Measurements from ENCODE around the gene SLC7A6. TPM values are rescaled to one million over a fixed set of nuclear protein-coding genes. Genes with fewer than 3 reads are reported as not detected.
A peak's percentile ranks its signal among the peaks of the same experiment; 100 is the strongest.

The SLC7A6 gene
- total RNA-seq, 3 donors from 2014 or later: 43.2 to 284 (median 65.2) TPM

GRCh38 chr16:68235108-68235886, 29.0 kb upstream of the SLC7A6 start:
- no peaks in the 10 kb centered on the region for H3K36me3 ChIP-seq
- no peaks in the 10 kb centered on the region for H3K4me1 ChIP-seq
- TF ChIP-seq CTCF (IDR thresholded peaks at IDR 0.05) (no peak), POLR2A (IDR thresholded peaks at IDR 0.05) (no peak), POLR2AphosphoS5 (IDR thresholded peaks at IDR 0.05) (peak in 1 of 3 donors; percentile 10)
- no peaks in the 10 kb centered on the region for H3K27me3 ChIP-seq
- H3K27ac ChIP-seq: peak overlapping the region; percentile 90 to 94
- intact Hi-C loops (cut with DNase I; ENCODE audit: low total_unique reads): loop anchor here (10.0 kb wide), 1 partner anchor 150 kb away; the partner anchor contains the start of gene NFATC3
- peak overlapping the region; percentile 31 to 72 (median 68) for H3K4me3 ChIP-seq
- peak; percentile 50 to 79 for DNase-seq (ENCODE audit: low spot score in 2 of 2)
- H3K9me3 ChIP-seq: no peaks in the 10 kb centered on the region

- intact Hi-C loops (cut with DNase I; ENCODE audit: low total_unique reads): loop anchor here (10.0 kb wide), 1 partner anchor 151 kb away; the partner anchor contains the start of gene NFATC3
- TF ChIP-seq POLR2A (IDR thresholded peaks at IDR 0.05) (no peak), CTCF (IDR thresholded peaks at IDR 0.05) (no peak), POLR2AphosphoS5 (IDR thresholded peaks at IDR 0.05) (no peak)
Measured at GRCh38 chr16:68235887-68236136, 28.5 kb upstream of the SLC7A6 start, which contains the start of gene ESRP2. TSS of gene ESRP2 (minus strand) at chr16:68236127. CDS start at chr16:68236045, 82 bp downstream.

GRCh38 chr16:68236137-68236825, 28.0 kb upstream of the SLC7A6 start:
- Histone ChIP-seq H3K4me3 (peak overlapping the region; percentile 59 to 72 (median 68)), H3K27ac (peak overlapping the region; percentile 90 to 94), H3K27me3 (no peaks in the 10 kb centered on the region), H3K9me3 (no peaks in the 10 kb centered on the region), H3K36me3 (no peaks in the 10 kb centered on the region), H3K4me1 (no peaks in the 10 kb centered on the region)
- peak; percentile 84 for TF ChIP-seq POLR2A (IDR thresholded peaks at IDR 0.05)
- TF ChIP-seq POLR2AphosphoS5 (IDR thresholded peaks at IDR 0.05): peak; percentile 18 to 76 (median 34)
- TF ChIP-seq CTCF (IDR thresholded peaks at IDR 0.05): no peak
- DNase-seq (ENCODE audit: low spot score in 2 of 2): peak; percentile 87 to 89
- intact Hi-C loops (cut with DNase I; ENCODE audit: low total_unique reads): loop anchor here (10.0 kb wide), 1 partner anchor 151 kb away; the partner anchor contains the start of gene NFATC3

More at GRCh38 chr16:68235887-68236136, 28.5 kb upstream of the SLC7A6 start, which contains the start of gene ESRP2:
- no peak for DNase-seq (ENCODE audit: low spot score in 2 of 2)
- H3K9me3 ChIP-seq: no peaks in the 10 kb centered on the region
- peak within 1 kb of the TSS; percentile 59 to 72 (median 68) for H3K4me3 ChIP-seq
- no peaks in the 10 kb centered on the region for H3K4me1 ChIP-seq
- peak within 1 kb of the TSS; percentile 90 to 94 for H3K27ac ChIP-seq
- H3K27me3 ChIP-seq: no peaks in the 10 kb centered on the region
- no peaks in the 10 kb centered on the region for H3K36me3 ChIP-seq

GRCh38 chr16:68236826-68237242, 27.5 kb upstream of the SLC7A6 start:
- Histone ChIP-seq H3K9me3 (no peaks in the 10 kb centered on the region), H3K27ac (peak overlapping the region; percentile 90 to 94), H3K4me1 (no peaks in the 10 kb centered on the region), H3K27me3 (no peaks in the 10 kb centered on the region), H3K36me3 (no peaks in the 10 kb centered on the region), H3K4me3 (peak overlapping the region; percentile 59 to 72 (median 68))
- intact Hi-C loops (cut with DNase I; ENCODE audit: low total_unique reads): loop anchor here (10.0 kb wide), 1 partner anchor 152 kb away; the partner anchor contains the start of gene NFATC3
- TF ChIP-seq CTCF (IDR thresholded peaks at IDR 0.05) (no peak), POLR2A (IDR thresholded peaks at IDR 0.05) (no peak), POLR2AphosphoS5 (IDR thresholded peaks at IDR 0.05) (no peak)
- DNase-seq (ENCODE audit: low spot score in 2 of 2): no peak
